Hepatocyte (in vitro differentiated cells): ENCODE data around the gene DIS3L2. TPM values are rescaled to one million over a fixed set of nuclear protein-coding genes. Genes with fewer than 3 reads are reported as not detected.

Experiments used
- DNase-seq: peaks from one replicate; pipeline ENCODE4 v3.0.0-alpha.2; 2016; ENCODE audit warnings: low spot score
- H2AFZ ChIP-seq: fragments of 200-600 bp; sonication (generic); 2 replicates; pipeline ENCODE4 v1.6.0; 2016; ENCODE audit warnings: antibody characterized with exemption, mild to moderate bottlenecking
- H3K27ac ChIP-seq: fragments of 200-600 bp; sonication (generic); 2 replicates; pipeline ENCODE4 v1.5.1; 2016; ENCODE audit warnings: mild to moderate bottlenecking
- H3K27me3 ChIP-seq: fragments of 200-600 bp; sonication (generic); 2 replicates; pipeline ENCODE4 v1.6.1; 2016
- H3K36me3 ChIP-seq: fragments of 200-600 bp; sonication (generic); replicated peaks from 2 replicates; pipeline ENCODE4 v1.5.1; 2016; ENCODE audit warnings: low read depth; ENCODE audit not compliant: insufficient read depth
- H3K4me1 ChIP-seq: fragments of 200-600 bp; sonication (generic); 2 replicates; pipeline ENCODE4 v1.5.1; 2016; ENCODE audit warnings: mild to moderate bottlenecking, moderate library complexity; ENCODE audit not compliant: insufficient read depth
- H3K4me2 ChIP-seq: fragments of 200-600 bp; sonication (generic); 2 replicates; pipeline ENCODE4 v1.6.0; 2016
- H3K4me3 ChIP-seq: fragments of 200-600 bp; sonication (generic); 2 replicates; pipeline ENCODE4 v1.5.1; 2016; ENCODE audit warnings: mild to moderate bottlenecking
- H3K79me2 ChIP-seq: fragments of 200-600 bp; sonication (generic); 2 replicates; pipeline ENCODE4 v1.6.0; 2017; ENCODE audit warnings: mild to moderate bottlenecking
- H3K9me2 ChIP-seq: fragments of 200-600 bp; sonication (generic); replicated peaks from 2 replicates; pipeline ENCODE4 v1.6.0; 2017; ENCODE audit warnings: mild to moderate bottlenecking; ENCODE audit not compliant: insufficient read depth
- H3K9me3 ChIP-seq: fragments of 200-600 bp; sonication (generic); 2 replicates; pipeline ENCODE4 v1.5.1; 2016; ENCODE audit warnings: low read depth, mild to moderate bottlenecking
- H4K20me1 ChIP-seq: fragments of 200-600 bp; sonication (generic); 2 replicates; pipeline ENCODE4 v1.6.0; 2016; ENCODE audit warnings: mild to moderate bottlenecking; ENCODE audit not compliant: insufficient read depth, poor library complexity, severe bottlenecking
- CTCF ChIP-seq: fragments of 200-600 bp; sonication (generic); IDR thresholded peaks from 2 replicates; pipeline ENCODE4 v1.5.1; 2016; ENCODE audit warnings: antibody characterized with exemption, mild to moderate bottlenecking; ENCODE audit not compliant: poor library complexity
- EZH2 ChIP-seq: fragments of 200-600 bp; sonication (generic); IDR thresholded peaks from 2 replicates; pipeline ENCODE4 v1.6.1; 2016; ENCODE audit warnings: antibody characterized with exemption, mild to moderate bottlenecking, borderline replicate concordance
- EZH2phosphoT487 ChIP-seq: fragments of 200-600 bp; sonication (generic); IDR thresholded peaks from one replicate; pipeline ENCODE4 v1.6.1; 2018; ENCODE audit warnings: antibody characterized with exemption, mild to moderate bottlenecking, low read depth, moderate library complexity; ENCODE audit not compliant: unreplicated experiment, severe bottlenecking
- WGBS: methylation state at CpG from one replicate; pipeline ENCODE4 v1.1.6; 2016; ENCODE audit warnings: low lambda C conversion rate; ENCODE audit errors: missing lambda C conversion rate; 5-methylcytosine and 5-hydroxymethylcytosine counted together
- microRNA counts: library from miRNA; unstranded; fragments of <30 nt; microRNA quantifications from one replicate; lab custom pipeline; 2017
- microRNA-seq: library from miRNA; unstranded; fragments of <30 nt; microRNA quantifications from one replicate; pipeline ENCODE4, GENCODE V29; 2017
- polyA plus RNA-seq: library from polyadenylated mRNA; unstranded; fragments of >200 nt; fragmentation: Nextera tagmentation; extraction: Ambion mirVana; gene quantifications from 2 replicates; pipeline ENCODE4 v1.2.1, GENCODE V29; 2016
- small RNA-seq: library from RNA; depleted of rRNA; stranded (forward); fragments of <200 nt; gene quantifications from one replicate; pipeline ENCODE3, GENCODE V24; 2014
- total RNA-seq: library from RNA; depleted of rRNA; stranded (reverse); fragments of >200 nt; gene quantifications from 2 replicates; pipeline ENCODE4 v1.2.3, GENCODE V29; 2014

Gene DIS3L2
- total and polyA plus RNA-seq, 2 experiments from 2014 or later, result 19.5 to 20.0 TPM

GRCh38 chr2:232386490-232386739, 424.9 kb downstream of the DIS3L2 start:
- DNase-seq, result no peak
- peak overlapping the region; percentile 63 for H3K4me2 ChIP-seq
- peaks cover 15% of the 10 kb centered on the region for H3K27me3 ChIP-seq
- no peaks in the 10 kb centered on the region for H3K9me2 ChIP-seq
- H3K4me3 ChIP-seq, result no peak overlapping the region
- peak overlapping the region; percentile 86 for H3K27ac ChIP-seq
- 31% methylated on average over 23 of the region's 23 CpGs for WGBS
- H3K79me2 ChIP-seq, result no peaks in the 10 kb centered on the region
- peaks cover 19% of the 10 kb centered on the region for H3K4me1 ChIP-seq
- no peaks in the 10 kb centered on the region for H3K9me3 ChIP-seq
- H4K20me1 ChIP-seq, result no peaks in the 10 kb centered on the region
- H2AFZ ChIP-seq, result peak overlapping the region; percentile 35
- TF ChIP-seq CTCF, result no peak
- peak; percentile 5 for TF ChIP-seq EZH2
- no peak for TF ChIP-seq EZH2phosphoT487
- H3K36me3 ChIP-seq, result no peaks in the 10 kb centered on the region

MicroRNAs within 50 kb of the gene (microRNA counts, 767-probe panel; counts per million panel counts)
- not detected for microRNA hsa-miR-562 (lab: Ali Mortazavi, UCI)

Small RNA genes lying within 50 kb of the gene (microRNA-seq; reads per million reads assigned to microRNA genes)
- gene MIR562, result not detected

Small RNA genes lying within 50 kb of the gene (small RNA-seq; reads per million reads assigned to genes)
- gene AC068134.3 (not detected), gene AC068134.4 (not detected), gene MIR562 (not detected)

Other genes with a start within 250 kb of the DIS3L2 start
- gene PDE6D, start 180.4 kb upstream of the DIS3L2 start, total RNA-seq, result 19.3 and 22.7 TPM in 2 replicates
- gene PDE6D, start 180.4 kb upstream of the DIS3L2 start, polyA plus RNA-seq, result 23.3 and 26.3 TPM in 2 replicates
- gene COPS7B, start 175.3 kb upstream of the DIS3L2 start, total RNA-seq, result 15.9 and 16.3 TPM in 2 replicates
- 30.8 and 40.3 TPM in 2 replicates for gene COPS7B, start 175.3 kb upstream of the DIS3L2 start, polyA plus RNA-seq
- not detected in 2 replicates for gene NPPC, start 35.3 kb upstream of the DIS3L2 start, total RNA-seq
- 1.8 TPM in 1 of 2 replicates, not detected in the other for gene NPPC, start 35.3 kb upstream of the DIS3L2 start, polyA plus RNA-seq